T-cell (primary cell): Measurements from ENCODE around the gene NOL4L. TPM values are rescaled to one million over a fixed set of nuclear protein-coding genes. Genes with fewer than 3 reads are reported as not detected.

ENCODE experiments used
- ATAC-seq, 4 experiments: fragments of 200-7000 bp in 3 of 4; fragments of 150-1000 bp in 1 of 4; cut with Tn5 transposase; replicated peaks in 1 of 4; 1 replicate in 3 of 4; 2 replicates in 1 of 4; pipeline ENCODE4 v1.10.0; 2021; ENCODE audit warnings: moderate library complexity in 3 of 4, mild to moderate bottlenecking in 2 of 4, moderate number of reproducible peaks in 1 of 4
- CTCF ChIA-PET, 2 donors: fragments of 300-600 bp; sonication (Branson Sonifier 250); formaldehyde crosslinking; loops; one replicate each; lab custom pipeline; 2022; ENCODE audit warnings: antibody characterized with exemption in 2 of 2; lab: Charles Lee
- POLR2A ChIA-PET, 2 donors: fragments of 300-600 bp; sonication (Branson Sonifier 250); formaldehyde crosslinking; loops; one replicate each; lab custom pipeline; 2022; ENCODE audit warnings: antibody characterized with exemption in 2 of 2; lab: Charles Lee
- DNase-seq, 35 experiments: peaks; one replicate each; pipeline versions ENCODE4 v3.0.0 to v3.0.0-alpha.2; 2013 to 2023
- H3K27ac ChIP-seq: one replicate; pipeline ENCODE4 v1.5.1; 2013; ENCODE audit warnings: low read length
- H3K27me3 ChIP-seq, 2 experiments: replicated peaks in 1 of 2; 1 replicate in 1 of 2; 2 replicates in 1 of 2; pipeline versions ENCODE4 v1.6.1 to v1.7.0; 2013; ENCODE audit warnings: low read length in 1 of 2, mixed read lengths in 1 of 2; ENCODE audit not compliant: control insufficient read depth in 2 of 2, insufficient read depth in 2 of 2; ENCODE audit errors: extremely low read depth in 1 of 2
- H3K36me3 ChIP-seq, 2 donors: 1 replicate in 1 of 2; 2 replicates in 1 of 2; pipeline versions ENCODE4 v1.6.1 to v1.7.0; 2013; ENCODE audit warnings: low read length in 1 of 2; ENCODE audit not compliant: control insufficient read depth in 2 of 2, insufficient read depth in 1 of 2; ENCODE audit errors: extremely low read depth in 1 of 2
- H3K4me1 ChIP-seq, 2 experiments: 1 replicate in 1 of 2; 2 replicates in 1 of 2; pipeline versions ENCODE4 v1.6.1 to v1.7.0; 2013; ENCODE audit warnings: low read length in 2 of 2, mixed read lengths in 1 of 2; ENCODE audit not compliant: insufficient read depth in 2 of 2, control insufficient read depth in 1 of 2; ENCODE audit errors: extremely low read depth in 1 of 2
- H3K4me3 ChIP-seq, 2 donors: 1 replicate in 1 of 2; 2 replicates in 1 of 2; pipeline versions ENCODE4 v1.5.1 to v1.7.0; 2013; ENCODE audit warnings: mild to moderate bottlenecking in 2 of 2, low read length in 1 of 2, moderate library complexity in 1 of 2; ENCODE audit not compliant: control insufficient read depth in 1 of 2; ENCODE audit errors: extremely low read depth in 1 of 2
- H3K9me3 ChIP-seq: 2 replicates; pipeline ENCODE4 v1.7.0; 2013
- H3K27ac Mint-ChIP-seq, 2 donors: one replicate each; pipeline ENCODE4 v1.8.0; 2020 to 2021; ENCODE audit warnings: mild to moderate bottlenecking in 2 of 2, mixed read lengths in 2 of 2
- H3K27me3 Mint-ChIP-seq, 2 donors: one replicate each; pipeline ENCODE4 v1.8.0; 2021 to 2022; ENCODE audit warnings: mixed read lengths in 2 of 2
- H3K36me3 Mint-ChIP-seq: one replicate; pipeline ENCODE4 v1.8.0; 2021; ENCODE audit warnings: mixed read lengths
- H3K4me1 Mint-ChIP-seq, 3 donors: one replicate each; pipeline ENCODE4 v1.8.0; 2020 to 2022; ENCODE audit warnings: mixed read lengths in 3 of 3, mild to moderate bottlenecking in 1 of 3
- H3K4me3 Mint-ChIP-seq, 3 donors: one replicate each; pipeline ENCODE4 v1.8.0; 2020 to 2022; ENCODE audit warnings: mild to moderate bottlenecking in 3 of 3, mixed read lengths in 3 of 3, moderate library complexity in 3 of 3
- H3K9me3 Mint-ChIP-seq, 3 donors: one replicate each; pipeline ENCODE4 v1.8.0; 2020 to 2022; ENCODE audit warnings: mixed read lengths in 3 of 3
- WGBS: methylation state at CpG from one replicate; pipeline ENCODE4 v1.1.5; 2013; ENCODE audit warnings: missing lambda C conversion rate; ENCODE audit not compliant: insufficient coverage; 5-methylcytosine and 5-hydroxymethylcytosine counted together
- total RNA-seq, 35 experiments: library from RNA in 6 of 35; stranded (reverse) in 6 of 35; fragments of 120-200 nt in 1 of 35; gene quantifications; one replicate each; pipeline versions ENCODE4 v1.2.1 to v1.2.4 and lab custom pipeline; 2013 to 2026

Gene NOL4L
- total RNA-seq, 5 donors from 2014 or later (not counting 1 experiment from before 2014, with no cell fraction given): 63.5 to 88.8 (median 74.4) TPM

GRCh38 chr20:32521780-32522525, 63.2 kb downstream of the NOL4L start:
- peaks cover 47 to 72% of the 10 kb centered on the region in 2 experiments for H3K4me1 ChIP-seq
- Mint-ChIP-seq H3K27me3 (no peaks in the 10 kb centered on the region), H3K4me3 (peak overlapping the region in 1 of 3 donors; percentile 59), H3K27ac (peak overlapping the region; percentile 95), H3K36me3 (peaks cover 19% of the 10 kb centered on the region), H3K4me1 (peaks cover 58 to 68% (median 61%) of the 10 kb centered on the region in 3 donors), H3K9me3 (no peaks in the 10 kb centered on the region)
- ATAC-seq: peak; percentile 70 to 86 (median 75)
- no peak overlapping the region for H3K4me3 ChIP-seq
- H3K27me3 ChIP-seq: no peaks in the 10 kb centered on the region
- CTCF ChIA-PET: interaction anchor here (0.5 to 5.8 kb wide), 15 partner anchors 12 to 997 kb away, joined by 3 to 41 read pairs (median 4); partner anchors contain the start of gene PDRG1 (in 1 of the 2)
- peak in 32 of 35 experiments; percentile 40 to 84 (median 61) for DNase-seq
- H3K27ac ChIP-seq: peak overlapping the region; percentile 48
- POLR2A ChIA-PET: interaction anchor here in 1 of 2 donors (0.5 kb wide), 1 partner anchor 13 kb away, joined by 10 read pairs; no protein-coding TSS in a partner anchor
- no peaks in the 10 kb centered on the region for H3K9me3 ChIP-seq
- 15% methylated on average over 13 of the region's 15 CpGs for WGBS
- peaks cover 18 to 54% of the 10 kb centered on the region in 2 donors for H3K36me3 ChIP-seq

- Histone ChIP-seq H3K27ac (peak overlapping the region; percentile 48), H3K9me3 (no peaks in the 10 kb centered on the region), H3K4me1 (peaks cover 37 to 72% of the 10 kb centered on the region in 2 experiments), H3K36me3 (peaks cover 21 to 59% of the 10 kb centered on the region in 2 donors), H3K27me3 (no peaks in the 10 kb centered on the region), H3K4me3 (no peak overlapping the region)
- ChIA-PET POLR2A (no interaction called here), CTCF (interaction anchor here (0.6 to 5.8 kb wide), 9 partner anchors 13 to 569 kb away, joined by 3 to 33 read pairs (median 4); partner anchors contain the start of gene PDRG1 (in 1 of the 2))
- WGBS: 83% methylated on average over 2 of the region's 3 CpGs
- H3K27ac Mint-ChIP-seq: peak overlapping the region; percentile 95
- no peaks in the 10 kb centered on the region for H3K9me3 Mint-ChIP-seq
- no peaks in the 10 kb centered on the region for H3K27me3 Mint-ChIP-seq
- H3K36me3 Mint-ChIP-seq: peaks cover 24% of the 10 kb centered on the region
- DNase-seq (no peak), ATAC-seq (no peak)
- H3K4me3 Mint-ChIP-seq: no peak overlapping the region
- H3K4me1 Mint-ChIP-seq: peaks cover 58 to 66% (median 60%) of the 10 kb centered on the region in 3 donors
Observed at GRCh38 chr20:32520927-32521203, 64.3 kb downstream of the NOL4L start.

DNA sequence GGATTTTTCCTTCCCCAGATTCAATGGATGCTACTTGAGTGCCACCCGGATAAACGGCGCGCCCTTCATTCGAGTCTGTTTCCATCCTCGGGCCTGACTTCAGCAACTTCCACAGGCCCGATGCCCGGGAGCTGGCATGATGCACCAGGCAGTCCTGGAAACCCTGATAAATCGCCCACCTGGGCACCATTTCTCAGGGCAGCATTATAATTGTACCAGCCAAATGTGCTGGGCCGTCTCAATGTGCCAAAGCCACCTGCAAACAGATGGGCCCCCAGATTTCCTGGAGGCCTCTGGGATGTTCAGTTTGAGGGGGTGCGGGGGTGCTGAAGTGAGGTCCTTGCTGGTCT, 65.8 kb downstream of the NOL4L start:
- Histone ChIP-seq H3K9me3 (no peaks in the 10 kb centered on the region), H3K4me3 (no peak overlapping the region), H3K27me3 (no peaks in the 10 kb centered on the region), H3K4me1 (peaks cover 33 to 72% of the 10 kb centered on the region in 2 experiments), H3K27ac (no peak overlapping the region), H3K36me3 (peaks cover 21 to 62% of the 10 kb centered on the region in 2 donors)
- H3K27me3 Mint-ChIP-seq: no peaks in the 10 kb centered on the region
- H3K27ac Mint-ChIP-seq: peak overlapping the region in 1 of 2 donors; percentile 22
- ChIA-PET POLR2A (no interaction called here), CTCF (interaction anchor here in 1 of 2 donors (0.6 to 3.9 kb wide), 2 partner anchors 14 to 120 kb away, joined by 3 to 18 read pairs; no protein-coding TSS in a partner anchor)
- no peak for ATAC-seq
- no peaks in the 10 kb centered on the region for H3K9me3 Mint-ChIP-seq
- no peak for DNase-seq
- peaks cover 37% of the 10 kb centered on the region for H3K36me3 Mint-ChIP-seq
- H3K4me1 Mint-ChIP-seq: peaks cover 62 to 69% (median 63%) of the 10 kb centered on the region in 3 donors
- H3K4me3 Mint-ChIP-seq: no peak overlapping the region
- 95% methylated on average over 10 of the region's 11 CpGs for WGBS

- no peaks in the 10 kb centered on the region for H3K9me3 Mint-ChIP-seq
- peaks cover 28 to 72% of the 10 kb centered on the region in 2 experiments for H3K4me1 ChIP-seq
- ATAC-seq (no peak), DNase-seq (no peak)
- POLR2A ChIA-PET: no interaction called here
- no peak overlapping the region for H3K4me3 ChIP-seq
- CTCF ChIA-PET: interaction anchor here in 1 of 2 donors (0.6 kb wide), 1 partner anchor 119 kb away, joined by 3 read pairs; no protein-coding TSS in a partner anchor
- peaks cover 62 to 69% (median 63%) of the 10 kb centered on the region in 3 donors for H3K4me1 Mint-ChIP-seq
- no peak overlapping the region for H3K27ac ChIP-seq
- H3K27me3 ChIP-seq: no peaks in the 10 kb centered on the region
- H3K27me3 Mint-ChIP-seq: no peaks in the 10 kb centered on the region
- H3K36me3 Mint-ChIP-seq: peaks cover 38% of the 10 kb centered on the region
- no peak overlapping the region for H3K4me3 Mint-ChIP-seq
- peaks cover 21 to 62% of the 10 kb centered on the region in 2 donors for H3K36me3 ChIP-seq
- WGBS: 94% methylated on average over 11 of the region's 14 CpGs
- peak overlapping the region in 1 of 2 donors; percentile 22 for H3K27ac Mint-ChIP-seq
- H3K9me3 ChIP-seq: no peaks in the 10 kb centered on the region
Observed at GRCh38 chr20:32518593-32519380, 66.3 kb downstream of the NOL4L start.

GRCh38 chr20:32517914-32518592, 67.1 kb downstream of the NOL4L start:
- H3K9me3 ChIP-seq: no peaks in the 10 kb centered on the region
- CTCF ChIA-PET: interaction anchor here in 1 of 2 donors (0.5 kb wide), 1 partner anchor 255 kb away, joined by 5 read pairs; no protein-coding TSS in a partner anchor
- POLR2A ChIA-PET: interaction anchor here in 1 of 2 donors (0.5 kb wide), 1 partner anchor 17 kb away, joined by 3 read pairs; no protein-coding TSS in a partner anchor
- H3K9me3 Mint-ChIP-seq: no peaks in the 10 kb centered on the region
- peaks cover 42% of the 10 kb centered on the region for H3K36me3 Mint-ChIP-seq
- H3K27ac Mint-ChIP-seq: peak overlapping the region in 1 of 2 donors; percentile 71
- peaks cover 25 to 65% of the 10 kb centered on the region in 2 donors for H3K36me3 ChIP-seq
- DNase-seq (no peak), ATAC-seq (no peak)
- no peak overlapping the region for H3K27ac ChIP-seq
- peaks cover 62 to 69% (median 63%) of the 10 kb centered on the region in 3 donors for H3K4me1 Mint-ChIP-seq
- no peaks in the 10 kb centered on the region for H3K27me3 ChIP-seq
- H3K4me3 ChIP-seq: no peak overlapping the region
- peaks cover 21 to 72% of the 10 kb centered on the region in 2 experiments for H3K4me1 ChIP-seq
- H3K4me3 Mint-ChIP-seq: no peak overlapping the region
- no peaks in the 10 kb centered on the region for H3K27me3 Mint-ChIP-seq
- 96% methylated on average over 7 of the region's 15 CpGs for WGBS
